Psoas muscle (tissue), 8 donors: ENCODE measurements around the gene ATOSA. TPM values are rescaled to one million over a fixed set of nuclear protein-coding genes. Genes with fewer than 3 reads are reported as not detected.

ENCODE experiments used
- ATAC-seq, 4 donors: fragments of 200-7000 bp; cut with Tn5 transposase; one replicate each; pipeline ENCODE4 v1.9.1; 2020; ENCODE audit warnings: moderate library complexity in 3 of 4, mild to moderate bottlenecking in 2 of 4
- DNase-seq, 2 donors: peaks; one replicate each; pipeline ENCODE4 v3.0.0-alpha.2; 2020
- H3K27ac ChIP-seq: fragments of 200-600 bp; one replicate; pipeline ENCODE4 v1.8.0; 2022
- H3K27me3 ChIP-seq, 3 donors: fragments of 200-600 bp in 1 of 3; one replicate each; pipeline versions ENCODE4 v1.6.1 to v1.8.0; 2013 to 2022; ENCODE audit warnings: low read length in 2 of 3, mild to moderate bottlenecking in 2 of 3, moderate library complexity in 1 of 3; ENCODE audit not compliant: insufficient read depth in 3 of 3
- H3K36me3 ChIP-seq, 2 donors: fragments of 200-600 bp in 1 of 2; one replicate each; pipeline versions ENCODE4 v1.6.1 to v1.8.0; 2013 to 2022; ENCODE audit warnings: low read depth in 1 of 2, mild to moderate bottlenecking in 1 of 2, moderate library complexity in 1 of 2; ENCODE audit not compliant: insufficient read depth in 1 of 2
- H3K4me1 ChIP-seq: fragments of 200-600 bp; one replicate; pipeline ENCODE4 v1.8.0; 2022
- H3K4me3 ChIP-seq: fragments of 200-600 bp; one replicate; pipeline ENCODE4 v1.8.0; 2022; ENCODE audit warnings: mild to moderate bottlenecking
- H3K9me3 ChIP-seq: fragments of 200-600 bp; one replicate; pipeline ENCODE4 v1.8.0; 2022
- CTCF ChIP-seq: fragments of 200-600 bp; IDR thresholded peaks from one replicate; pipeline ENCODE4 v1.8.0; 2022; ENCODE audit warnings: antibody characterized with exemption
- WGBS, 3 donors: extraction: QIAGEN DNeasy Blood & Tissue Kit; methylation state at CpG; one replicate each; pipeline versions ENCODE4 v1.1.6 to v1.1.7; 2013; 5-methylcytosine and 5-hydroxymethylcytosine counted together
- intact Hi-C, 2 donors: fragments of 100-400 bp; cut with DNase I; formaldehyde crosslinking; loops; one replicate each; pipeline versions ENCODE4 v1.11.0 to v1.14.2; 2022
- polyA plus RNA-seq, 3 donors: library from polyadenylated mRNA; stranded (reverse); fragments of 200-250 nt; gene quantifications; one replicate each; pipeline ENCODE4 v1.2.3, GENCODE V29; 2013
- total RNA-seq, 4 donors: library from RNA; stranded (reverse); fragmentation: NEBNext Ultra II Directional in 2 of 4; extraction: Animal tissue kit (Norgen Biotek cat#: 25700) in 2 of 4; gene quantifications; one replicate each; pipeline versions ENCODE4 v1.2.1 to v1.2.4, GENCODE V29; 2021 to 2023
- donor health status: healthy with polysubstance abuse.
- donor health status: DM: no; HTN: no; CAD: no; lungs with moderate emphysema.
- donor health status: Bipolar disorder and iron deficiency.
- donor health status: healthy.
- donor health status: DM: yes; HTN: yes; CAD: no.
- donor health status: DM: no; HTN: no; CAD: no.
- donor health status: DM: no; HTN: no; CAD: no.
- donor health status: DM: yes; HTN: yes; CAD: no.

The ATOSA gene
- total and polyA plus RNA-seq, 7 donors, result 9.8 to 129 (median 60.3) TPM

- Histone ChIP-seq H3K4me3 (no peak overlapping the region), H3K4me1 (peaks cover 36% of the 10 kb centered on the region), H3K27me3 (no peaks in the 10 kb centered on the region), H3K36me3 (peaks cover 3 to 63% of the 10 kb centered on the region in 2 donors), H3K9me3 (no peaks in the 10 kb centered on the region), H3K27ac (peak overlapping the region; percentile 65)
- DNase-seq (no peak), ATAC-seq (peak in 3 of 4 donors; percentile 28 to 66 (median 34))
- TF ChIP-seq CTCF, result no peak
- intact Hi-C loops, result no loop called here
- 42 to 64% (median 49%) methylated on average over 5 of the region's 5 CpGs for WGBS, 3 donors
These were observed 36.5 kb downstream of the ATOSA start for GRCh38 chr15:52642386-52643361.

DNA sequence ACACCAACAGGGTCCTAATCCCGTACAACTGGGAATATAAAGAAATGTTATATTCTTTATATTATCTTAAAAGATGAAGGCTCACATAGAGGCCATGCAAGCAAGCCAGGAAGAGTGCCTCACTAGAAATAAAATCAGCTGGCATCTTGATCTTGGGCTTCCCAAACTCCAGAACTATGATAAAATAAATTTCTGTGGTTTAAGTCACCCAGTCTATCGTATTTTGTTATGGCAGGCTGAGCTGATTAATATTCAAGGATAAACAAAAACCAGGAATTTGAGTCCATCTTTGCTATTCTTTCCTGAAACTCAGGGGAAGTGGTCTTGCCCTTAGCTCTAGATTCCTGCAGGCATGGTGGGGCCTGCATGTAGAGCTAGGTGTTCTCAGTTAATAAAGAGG, 42.7 kb downstream of the ATOSA start:
- H3K36me3 ChIP-seq, result peaks cover 0 to 93% of the 10 kb centered on the region in 2 donors
- ATAC-seq, result no peak
- WGBS, 3 donors, result 92 to 99% (median 92%) methylated on average over 2 of the region's 2 CpGs

GRCh38 chr15:52635908-52636307, 43.3 kb downstream of the ATOSA start:
- intact Hi-C loops, result loop anchor here in 1 of 2 donors (5.0 kb wide), 1 partner anchor 41 kb away; the partner anchor contains the start of gene ATOSA

More for the DNA sequence above, 42.7 kb downstream of the ATOSA start:
- intact Hi-C loops, result loop anchor here in 1 of 2 donors (5.0 kb wide), 1 partner anchor 41 kb away; the partner anchor contains the start of gene ATOSA
- TF ChIP-seq CTCF, result no peak
- no peaks in the 10 kb centered on the region for H3K9me3 ChIP-seq
- H3K27ac ChIP-seq, result no peak overlapping the region
- DNase-seq, result no peak
- no peak overlapping the region for H3K4me3 ChIP-seq
- H3K4me1 ChIP-seq, result no peaks in the 10 kb centered on the region
- H3K27me3 ChIP-seq, result no peaks in the 10 kb centered on the region

More at GRCh38 chr15:52635908-52636307, 43.3 kb downstream of the ATOSA start:
- Histone ChIP-seq H3K27me3 (no peaks in the 10 kb centered on the region), H3K4me3 (no peak overlapping the region), H3K4me1 (no peaks in the 10 kb centered on the region), H3K9me3 (no peaks in the 10 kb centered on the region), H3K27ac (no peak overlapping the region), H3K36me3 (peaks cover 0 to 91% of the 10 kb centered on the region in 2 donors)
- 95 to 100% (median 96%) methylated on average over 1 of the region's 1 CpG for WGBS, 3 donors
- no peak for TF ChIP-seq CTCF
- DNase-seq, result no peak
- ATAC-seq, result no peak

Other genes starting within 250 kb of the ATOSA start
- 1 to 10 TPM; 5.0 to 9.9 (median 7.8) TPM for gene MYO5A, start 150.5 kb downstream of the ATOSA start, total RNA-seq
- 1 to 10 TPM; 3.6 to 7.7 (median 4.4) TPM for gene MYO5A, start 150.5 kb downstream of the ATOSA start, polyA plus RNA-seq
- gene ARPP19, start 110.4 kb downstream of the ATOSA start, total RNA-seq, result 100 to 1,000 TPM; 161 to 372 (median 274) TPM
- 100 to 1,000 TPM; 134 to 374 (median 256) TPM for gene ARPP19, start 110.4 kb downstream of the ATOSA start, polyA plus RNA-seq
- gene ONECUT1, start 110.9 kb upstream of the ATOSA start, total RNA-seq, result not detected
- gene ONECUT1, start 110.9 kb upstream of the ATOSA start, polyA plus RNA-seq, result not detected